Medulla oblongata (tissue), 1 donor: ENCODE data around the gene PNMA8A.
A peak's percentile ranks its signal among the peaks of the same experiment; 100 is the strongest.
"Not testable (repeated sequence)": the region's sequence is repeated elsewhere in the genome, so short reads cannot be mapped to it uniquely, and the experiment has no call there.

Experiments used
- DNase-seq: peaks from one replicate; pipeline ENCODE4 v3.0.0-alpha.2; 2015; ENCODE audit errors: extremely low spot score

PNMA8A gene

DNA sequence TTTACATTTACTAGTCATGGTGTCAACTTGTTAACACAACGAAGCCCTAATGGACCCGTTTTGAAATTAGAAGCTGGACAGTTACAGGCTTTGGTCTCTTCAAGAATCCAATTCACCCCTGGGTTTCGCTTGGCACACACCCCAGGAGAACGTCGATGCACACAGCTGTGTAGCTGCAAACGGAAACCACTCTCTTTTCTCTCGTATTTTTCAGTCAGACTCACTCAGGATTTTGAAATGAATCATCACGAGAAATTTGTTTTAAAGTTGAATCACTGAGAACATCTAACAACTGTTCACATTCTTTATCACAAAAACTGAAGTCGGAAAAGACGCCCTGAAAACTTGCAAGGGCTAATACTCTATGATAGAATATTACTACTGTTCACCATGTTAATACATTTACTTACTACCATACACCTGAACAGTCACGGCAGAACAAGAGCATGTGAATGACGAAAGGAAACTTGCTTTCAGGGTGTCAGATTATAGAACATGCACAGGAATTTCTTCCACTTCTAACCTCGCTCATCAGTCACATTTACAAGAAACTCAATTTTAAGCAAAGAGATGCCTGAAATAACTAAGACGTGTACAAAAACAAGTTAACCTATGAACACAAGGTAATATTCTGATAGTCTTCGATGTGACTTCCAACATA, 4.7 kb downstream of the PNMA8A start:
- no peak for DNase-seq

DNA sequence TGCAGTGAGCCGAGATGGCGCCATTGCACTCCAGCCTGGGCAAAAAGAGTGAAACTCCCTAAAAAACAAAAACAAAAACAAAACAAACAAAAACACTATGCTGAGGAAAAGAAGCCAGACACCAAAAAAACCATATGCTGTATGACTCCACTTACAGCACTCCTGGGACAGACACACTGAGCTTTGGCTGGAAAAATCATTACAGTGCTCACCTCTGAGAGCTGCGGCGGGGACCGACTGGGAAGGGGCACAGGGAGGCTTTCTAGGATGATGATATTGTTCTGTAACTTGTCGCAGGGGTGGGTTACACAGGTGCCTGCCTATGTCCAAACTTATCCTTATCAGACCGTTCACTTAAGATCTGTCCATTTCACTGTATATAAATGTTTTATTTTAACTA, 7.8 kb downstream of the PNMA8A start:
- DNase-seq: no peak

DNA sequence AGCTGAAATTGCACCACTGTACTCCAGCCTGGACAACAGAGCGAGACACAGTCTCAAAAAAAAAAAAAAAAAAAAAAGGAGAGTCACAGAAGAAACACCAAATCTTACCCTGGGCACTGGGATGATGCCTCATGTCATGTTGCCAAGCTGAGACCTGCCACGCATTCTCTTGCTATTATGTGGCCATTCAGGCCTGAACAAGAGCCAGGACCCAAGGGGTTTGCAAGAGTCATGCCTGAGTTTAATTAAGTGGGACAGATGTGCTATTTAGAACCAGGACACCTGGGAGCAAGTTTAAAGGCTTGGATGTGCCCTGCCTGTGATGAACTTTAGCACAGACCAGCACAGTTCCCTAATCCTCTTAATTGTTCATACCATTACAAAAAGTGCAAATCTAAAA, 9.8 kb downstream of the PNMA8A start:
- no peak for DNase-seq

DNA sequence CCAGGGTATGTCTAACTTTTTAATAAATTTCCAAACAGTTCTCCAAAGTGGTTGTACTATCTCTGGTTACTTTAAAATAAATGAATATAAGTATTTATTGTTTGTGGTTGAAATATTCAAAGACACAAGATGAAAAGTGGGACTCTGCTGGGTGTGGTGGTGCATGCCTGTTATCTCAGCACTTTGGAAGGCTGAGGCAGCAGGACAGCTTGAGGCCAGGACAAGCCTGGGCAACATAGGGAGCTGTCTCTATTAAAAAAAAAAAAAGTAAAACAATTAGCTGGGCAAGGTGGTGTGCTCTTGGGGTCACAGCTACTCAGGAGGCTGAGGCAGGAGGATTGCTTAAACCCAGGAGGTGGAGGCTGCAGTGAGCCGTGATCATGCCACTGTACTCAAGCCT, 10.4 kb downstream of the PNMA8A start:
- DNase-seq: no peak

- DNase-seq: no peak
Measured at GRCh38 chr19:46460055-46460454, 11.3 kb downstream of the PNMA8A start.

DNA sequence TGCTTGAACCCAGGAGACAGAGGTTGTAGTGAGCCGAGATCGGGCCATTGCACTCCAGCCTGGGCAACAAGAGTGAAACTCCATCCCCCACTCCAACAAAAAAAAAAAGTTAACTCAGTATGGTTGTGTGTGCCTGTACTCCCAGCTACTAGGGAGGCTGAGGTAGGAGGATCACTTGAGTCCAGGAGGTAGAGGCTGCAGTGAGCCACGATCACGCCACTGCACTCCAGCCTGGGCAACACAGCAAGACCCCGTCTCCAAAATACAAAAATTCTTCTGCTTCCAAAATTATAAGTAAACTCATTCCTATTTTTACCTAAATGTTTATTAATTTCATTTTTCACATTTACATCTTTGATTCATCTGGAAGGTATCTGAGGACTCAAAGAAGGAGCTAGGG, 14.4 kb downstream of the PNMA8A start:
- no peak for DNase-seq

DNA sequence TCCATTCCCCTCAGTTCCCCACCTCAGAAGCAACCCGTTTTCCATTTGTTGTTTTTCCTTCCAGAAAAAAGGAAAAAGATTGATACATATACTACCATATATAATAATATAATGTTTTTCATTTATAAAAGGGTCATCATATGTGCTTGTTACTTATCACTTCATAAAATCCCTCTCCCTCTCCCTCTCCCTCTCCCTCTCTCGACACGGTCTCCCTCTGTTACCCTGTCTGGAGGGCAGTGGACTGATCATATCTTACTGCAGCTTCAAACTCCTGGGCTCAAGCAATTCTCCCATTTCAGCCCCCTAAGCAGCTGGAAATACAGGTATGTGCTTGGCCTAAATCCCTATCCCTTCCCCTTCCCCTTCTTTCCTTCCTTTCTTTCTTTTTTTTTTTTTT, 17.1 kb downstream of the PNMA8A start:
- no peak for DNase-seq

DNA sequence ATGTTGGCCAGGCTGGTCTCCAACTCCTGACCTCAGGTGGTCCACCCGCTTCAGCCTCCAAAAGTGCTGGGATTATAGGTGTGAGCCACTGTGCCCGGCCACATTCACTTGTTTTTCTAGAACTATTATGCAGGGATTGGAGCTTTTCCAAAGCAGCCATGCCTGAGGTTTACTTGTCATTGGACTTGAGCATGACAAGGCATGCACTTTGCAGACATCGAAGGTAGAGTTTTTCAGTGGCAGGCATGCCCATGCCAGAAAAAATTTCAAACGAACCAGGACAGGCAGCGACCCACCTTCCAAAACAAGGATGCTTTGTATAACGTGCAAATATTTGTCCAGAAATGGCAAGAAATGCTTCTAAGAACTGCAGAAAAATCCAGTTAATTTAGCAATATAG, 17.7 kb downstream of the PNMA8A start:
- DNase-seq: no peak

- no peak for DNase-seq
Measured at GRCh38 chr19:46452186-46452585, 19.2 kb downstream of the PNMA8A start.

- peak; percentile 68 for DNase-seq
Measured at GRCh38 chr19:46451352-46451751, 20.0 kb downstream of the PNMA8A start.

DNA sequence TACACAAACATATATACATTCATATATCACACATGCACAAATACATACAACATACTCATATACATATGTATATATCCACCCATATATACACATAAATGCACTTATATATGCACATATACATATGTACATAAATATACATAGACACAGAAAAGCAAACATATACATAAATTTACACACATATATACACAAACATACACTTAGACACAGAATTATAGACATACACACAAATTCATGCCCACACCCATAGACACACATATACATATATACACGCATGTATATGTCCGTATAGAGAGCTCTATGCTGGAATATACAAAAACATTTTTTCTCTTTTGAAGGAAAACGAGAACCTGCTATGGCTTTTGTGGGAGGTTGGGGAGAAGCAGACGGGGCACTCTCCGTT, 20.6 kb downstream of the PNMA8A start:
- no peak for DNase-seq

- DNase-seq: no peak
Measured at GRCh38 chr19:46449228-46449627, 22.1 kb downstream of the PNMA8A start.

GRCh38 chr19:46448601-46449000, 22.8 kb downstream of the PNMA8A start:
- DNase-seq: no peak

DNA sequence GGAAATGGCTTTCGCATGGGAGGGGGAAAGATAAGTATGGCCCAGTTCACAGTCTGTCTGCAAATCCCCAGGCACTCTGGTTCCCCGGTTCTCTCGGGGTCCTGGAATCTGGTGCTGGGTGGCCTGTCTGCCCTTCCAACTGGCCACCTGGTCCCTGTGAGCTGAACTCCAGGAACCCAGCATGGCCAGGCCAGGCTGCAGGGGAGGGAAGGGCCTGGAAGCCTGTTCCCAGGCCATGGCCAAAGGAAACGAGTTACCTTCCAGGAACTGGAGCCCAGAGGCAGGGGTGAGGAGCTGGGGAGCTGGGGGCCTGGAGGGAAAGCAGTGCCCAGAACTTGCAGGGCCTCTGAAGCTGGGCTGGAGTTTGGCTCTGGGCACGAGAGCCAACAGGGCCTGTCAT, 23.5 kb downstream of the PNMA8A start:
- DNase-seq: no peak

GRCh38 chr19:46447006-46447405, 24.4 kb downstream of the PNMA8A start:
- no peak for DNase-seq

DNA sequence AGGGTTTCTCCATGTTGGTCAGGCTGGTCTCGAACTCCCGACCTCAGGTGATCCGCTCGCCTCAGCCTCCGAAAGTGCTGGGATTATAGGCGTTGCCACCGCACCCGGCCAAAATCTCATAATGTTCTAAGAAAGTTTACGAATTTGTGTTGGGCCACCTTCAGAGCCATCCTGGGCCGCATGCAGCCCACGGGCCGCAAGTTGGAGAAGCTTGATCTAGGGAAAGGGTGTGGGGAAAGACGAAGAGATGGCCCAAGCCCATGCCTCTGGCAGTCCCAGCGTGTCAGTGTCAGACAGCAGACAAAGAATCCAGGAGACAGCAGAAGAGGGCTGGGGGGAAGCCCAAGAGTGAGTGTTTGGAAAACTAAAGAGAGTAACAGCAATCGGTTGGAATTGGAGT, 25.3 kb downstream of the PNMA8A start:
- no peak for DNase-seq

DNA sequence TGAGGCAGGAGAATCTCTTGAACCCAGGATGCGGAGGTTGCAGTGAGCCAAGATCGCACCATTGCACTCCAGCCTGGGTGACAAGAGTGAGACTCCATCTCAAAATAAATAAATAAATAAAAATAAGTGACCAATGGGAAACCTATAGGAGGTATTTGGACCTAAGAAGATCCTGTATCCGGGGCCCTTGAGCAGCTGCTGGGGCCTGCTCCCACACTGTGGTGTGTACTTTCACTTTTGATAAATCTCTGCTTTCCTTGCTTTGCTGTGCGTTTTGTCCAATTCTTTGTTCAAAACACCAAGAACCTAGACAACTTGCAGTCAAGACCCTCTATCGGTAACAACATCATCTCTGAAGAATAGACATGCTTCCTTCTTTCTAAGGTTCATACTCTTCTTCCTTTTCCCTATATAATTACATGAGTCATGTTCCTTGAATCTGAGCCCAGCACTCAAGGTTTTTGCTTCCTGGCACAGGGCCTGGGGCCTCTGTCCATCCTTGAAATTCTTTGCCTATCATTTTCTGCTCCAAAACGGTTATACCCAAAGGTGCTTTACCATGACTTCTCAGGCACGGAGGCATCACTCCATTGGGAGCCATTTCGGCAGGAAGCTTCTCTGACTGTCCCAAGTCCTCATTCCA, 28.4 kb downstream of the PNMA8A start:
- DNase-seq: no peak

DNA sequence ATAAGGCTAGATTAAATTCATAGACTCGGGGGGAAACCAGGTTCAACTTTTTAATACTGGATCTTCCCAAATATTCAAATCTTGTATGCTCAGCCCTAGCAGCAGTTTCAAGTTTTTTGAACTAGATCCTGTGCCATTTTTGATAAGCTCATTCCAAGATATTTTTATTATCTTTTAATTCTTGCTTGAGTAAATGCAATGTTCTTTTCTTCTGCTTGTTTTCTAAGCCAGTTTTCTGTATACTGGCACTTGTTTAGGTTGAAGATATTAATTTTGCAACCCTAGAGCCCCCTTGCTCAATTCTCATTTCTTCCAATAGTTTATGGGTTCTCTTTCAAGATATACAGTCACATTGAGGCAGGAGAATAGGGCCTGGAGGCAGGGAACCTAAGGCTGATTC, 29.5 kb downstream of the PNMA8A start:
- DNase-seq: no peak

- DNase-seq: not testable (repeated sequence)
Measured at GRCh38 chr19:46435689-46436088, 35.7 kb downstream of the PNMA8A start.

DNA sequence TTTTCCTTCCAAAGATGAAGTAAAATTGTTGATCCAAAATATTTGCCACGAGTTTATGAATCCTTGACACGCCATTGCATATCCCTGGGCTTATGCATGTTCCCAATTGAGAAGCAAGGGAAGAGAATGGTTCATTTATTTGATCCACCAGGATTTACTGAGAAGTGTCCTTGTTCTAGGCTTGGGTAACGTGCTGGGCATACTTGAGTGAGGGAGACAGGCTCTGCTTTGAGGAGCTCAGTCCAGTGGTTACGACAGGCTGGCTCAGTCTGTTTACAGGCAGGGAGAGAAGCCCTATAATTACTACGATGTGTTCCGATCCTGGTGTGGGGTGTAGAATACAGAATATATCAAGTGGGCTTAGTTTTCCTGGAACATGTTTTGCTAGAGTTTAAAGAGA, 36.4 kb downstream of the PNMA8A start:
- peak; percentile 96 for DNase-seq

- DNase-seq: not testable (repeated sequence)
Measured at GRCh38 chr19:46433470-46433869, 37.9 kb downstream of the PNMA8A start.

GRCh38 chr19:46431824-46432223, 39.5 kb downstream of the PNMA8A start:
- DNase-seq: no peak

DNA sequence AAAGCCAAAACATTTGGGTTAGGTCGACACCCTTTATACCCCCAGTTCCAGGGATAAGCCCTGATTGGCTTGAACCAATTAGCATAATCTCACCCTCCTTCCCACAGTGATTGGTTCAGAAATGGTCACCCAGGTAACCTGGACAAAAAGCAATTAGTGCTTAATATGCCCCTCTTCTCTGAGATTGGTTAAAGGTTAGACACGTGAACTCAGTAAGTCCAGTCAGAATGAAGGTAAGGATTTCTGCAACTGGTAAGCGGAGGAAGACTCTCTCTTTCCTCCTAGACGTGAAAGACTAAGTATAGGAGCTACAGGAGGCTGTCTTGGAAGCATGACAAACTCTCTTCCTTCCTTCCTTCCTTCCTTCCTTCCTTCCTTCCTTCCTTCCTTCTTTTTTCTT, 41.4 kb downstream of the PNMA8A start:
- DNase-seq: no peak
